ENCODE measurements around the gene MFSD12. TPM values are rescaled to one million over a fixed set of nuclear protein-coding genes. Genes with fewer than 3 reads are reported as not detected.

The MFSD12 gene
- total and polyA plus RNA-seq, 4 donors: 9.4 to 43.6 (median 24.6) TPM

DNA sequence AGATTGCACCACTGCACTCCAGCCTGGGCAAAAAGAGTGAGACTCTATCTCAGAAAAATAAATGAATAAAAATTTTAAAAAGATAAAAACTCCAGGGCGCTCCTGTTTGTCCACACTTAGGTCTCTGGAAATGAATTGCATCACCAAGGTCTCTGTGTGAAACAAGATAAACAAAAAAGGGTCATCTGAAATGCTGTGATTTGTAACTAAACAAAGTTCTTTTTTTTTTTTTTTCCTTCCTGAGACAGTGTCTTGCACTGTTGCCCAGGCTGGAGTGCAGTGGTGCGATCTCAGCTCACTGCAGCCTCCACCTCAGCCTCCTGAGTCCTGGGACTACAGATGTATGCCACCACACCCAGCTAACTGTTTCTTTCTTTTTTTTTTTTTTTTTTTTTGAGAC lies 39.7 kb downstream of the MFSD12 start:
- Histone ChIP-seq H3K9me3 (ENCODE audit: control insufficient read depth in 4 of 4, low read length in 3 of 4) (no peaks in the 10 kb centered on the region), H3K9ac (ENCODE audit: low read depth in 1 of 2, low read length in 2 of 2) (no peak overlapping the region), H3K36me3 (ENCODE audit: control insufficient read depth in 4 of 4, insufficient read depth in 3 of 4, low read depth in 1 of 4, low read length in 3 of 4) (peaks cover 0 to 3% (median 1%) of the 10 kb centered on the region in 4 donors), H3K27me3 (ENCODE audit: control insufficient read depth in 4 of 4, insufficient read depth in 4 of 4, low read length in 3 of 4) (no peaks in the 10 kb centered on the region), H3K4me3 (ENCODE audit: low read depth in 1 of 3, low read length in 3 of 3) (no peak overlapping the region), H3K4me1 (ENCODE audit: control insufficient read depth in 4 of 4, insufficient read depth in 4 of 4, low read length in 3 of 4) (peaks cover 18 to 47% (median 35%) of the 10 kb centered on the region in 4 donors), H3K27ac (ENCODE audit: low read depth in 1 of 2, low read length in 2 of 2) (peak overlapping the region; percentile 52 to 63)
- TF ChIP-seq HNF4A (conservative IDR thresholded peaks at IDR 0.05) (peak; percentile 41 to 65), REST (IDR thresholded peaks at IDR 0.05) (peak; percentile 32), FOXA2 (IDR thresholded peaks at IDR 0.05) (peak; percentile 14), RXRA (IDR thresholded peaks at IDR 0.05) (peak; percentile 14 to 59), ATF3 (IDR thresholded peaks at IDR 0.05) (no peak)
- DNase-seq (ENCODE audit: low spot score): no peak
- WGBS: 27% methylated on average over 2 of the region's 2 CpGs

- WGBS: 31% methylated on average over 15 of the region's 15 CpGs
- H3K9ac ChIP-seq (ENCODE audit: low read depth in 1 of 2, low read length in 2 of 2): no peak overlapping the region
- H3K27ac ChIP-seq (ENCODE audit: low read depth in 1 of 2, low read length in 2 of 2): peak overlapping the region; percentile 52 to 63
- peaks cover 0 to 3% (median 1%) of the 10 kb centered on the region in 4 donors for H3K36me3 ChIP-seq (ENCODE audit: control insufficient read depth in 4 of 4, insufficient read depth in 3 of 4, low read depth in 1 of 4, low read length in 3 of 4)
- DNase-seq (ENCODE audit: low spot score): no peak
- TF ChIP-seq TAF1 (conservative IDR thresholded peaks at IDR 0.05) (no peak), SP1 (IDR thresholded peaks at IDR 0.05) (peak; percentile 60), JUND (IDR thresholded peaks at IDR 0.05) (peak in 1 of 2 donors; percentile 13), FOXA1 (IDR thresholded peaks at IDR 0.05) (peak; percentile 81), YY1 (IDR thresholded peaks at IDR 0.05) (peak; percentile 57), GABPA (IDR thresholded peaks at IDR 0.05 in 1 of 2, conservative IDR thresholded peaks at IDR 0.05 in 1 of 2) (no peak), EGR1 (IDR thresholded peaks at IDR 0.05; ENCODE audit: low read depth in 2 of 2) (no peak), RXRA (IDR thresholded peaks at IDR 0.05) (peak; percentile 18 to 82), RAD21 (IDR thresholded peaks at IDR 0.05) (no peak), HNF4A (conservative IDR thresholded peaks at IDR 0.05) (peak in 1 of 2 donors; percentile 59), REST (IDR thresholded peaks at IDR 0.05) (no peak), HNF4G (IDR thresholded peaks at IDR 0.05) (no peak), FOXA2 (IDR thresholded peaks at IDR 0.05) (peak; percentile 93), NR2F2 (IDR thresholded peaks at IDR 0.05) (no peak), ATF3 (IDR thresholded peaks at IDR 0.05) (no peak)
- TF ChIP-seq, protein P1, sequence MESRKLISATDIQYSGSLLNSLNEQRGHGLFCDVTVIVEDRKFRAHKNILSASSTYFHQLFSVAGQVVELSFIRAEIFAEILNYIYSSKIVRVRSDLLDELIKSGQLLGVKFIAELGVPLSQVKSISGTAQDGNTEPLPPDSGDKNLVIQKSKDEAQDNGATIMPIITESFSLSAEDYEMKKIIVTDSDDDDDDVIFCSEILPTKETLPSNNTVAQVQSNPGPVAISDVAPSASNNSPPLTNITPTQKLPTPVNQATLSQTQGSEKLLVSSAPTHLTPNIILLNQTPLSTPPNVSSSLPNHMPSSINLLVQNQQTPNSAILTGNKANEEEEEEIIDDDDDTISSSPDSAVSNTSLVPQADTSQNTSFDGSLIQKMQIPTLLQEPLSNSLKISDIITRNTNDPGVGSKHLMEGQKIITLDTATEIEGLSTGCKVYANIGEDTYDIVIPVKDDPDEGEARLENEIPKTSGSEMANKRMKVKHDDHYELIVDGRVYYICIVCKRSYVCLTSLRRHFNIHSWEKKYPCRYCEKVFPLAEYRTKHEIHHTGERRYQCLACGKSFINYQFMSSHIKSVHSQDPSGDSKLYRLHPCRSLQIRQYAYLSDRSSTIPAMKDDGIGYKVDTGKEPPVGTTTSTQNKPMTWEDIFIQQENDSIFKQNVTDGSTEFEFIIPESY (IDR thresholded peaks at IDR 0.05): no peak
- TF ChIP-seq, protein P2, sequence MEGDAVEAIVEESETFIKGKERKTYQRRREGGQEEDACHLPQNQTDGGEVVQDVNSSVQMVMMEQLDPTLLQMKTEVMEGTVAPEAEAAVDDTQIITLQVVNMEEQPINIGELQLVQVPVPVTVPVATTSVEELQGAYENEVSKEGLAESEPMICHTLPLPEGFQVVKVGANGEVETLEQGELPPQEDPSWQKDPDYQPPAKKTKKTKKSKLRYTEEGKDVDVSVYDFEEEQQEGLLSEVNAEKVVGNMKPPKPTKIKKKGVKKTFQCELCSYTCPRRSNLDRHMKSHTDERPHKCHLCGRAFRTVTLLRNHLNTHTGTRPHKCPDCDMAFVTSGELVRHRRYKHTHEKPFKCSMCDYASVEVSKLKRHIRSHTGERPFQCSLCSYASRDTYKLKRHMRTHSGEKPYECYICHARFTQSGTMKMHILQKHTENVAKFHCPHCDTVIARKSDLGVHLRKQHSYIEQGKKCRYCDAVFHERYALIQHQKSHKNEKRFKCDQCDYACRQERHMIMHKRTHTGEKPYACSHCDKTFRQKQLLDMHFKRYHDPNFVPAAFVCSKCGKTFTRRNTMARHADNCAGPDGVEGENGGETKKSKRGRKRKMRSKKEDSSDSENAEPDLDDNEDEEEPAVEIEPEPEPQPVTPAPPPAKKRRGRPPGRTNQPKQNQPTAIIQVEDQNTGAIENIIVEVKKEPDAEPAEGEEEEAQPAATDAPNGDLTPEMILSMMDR (IDR thresholded peaks at IDR 0.05; ENCODE audit: low read depth, low read length, missing input control): no peak
- TF ChIP-seq, protein P3, sequence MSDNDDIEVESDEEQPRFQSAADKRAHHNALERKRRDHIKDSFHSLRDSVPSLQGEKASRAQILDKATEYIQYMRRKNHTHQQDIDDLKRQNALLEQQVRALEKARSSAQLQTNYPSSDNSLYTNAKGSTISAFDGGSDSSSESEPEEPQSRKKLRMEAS (IDR thresholded peaks at IDR 0.05): no peak
- H3K4me1 ChIP-seq (ENCODE audit: control insufficient read depth in 4 of 4, insufficient read depth in 4 of 4, low read length in 3 of 4): peaks cover 23 to 56% (median 44%) of the 10 kb centered on the region in 4 donors
- no peaks in the 10 kb centered on the region for H3K27me3 ChIP-seq (ENCODE audit: control insufficient read depth in 4 of 4, insufficient read depth in 4 of 4, low read length in 3 of 4)
- no peaks in the 10 kb centered on the region for H3K9me3 ChIP-seq (ENCODE audit: control insufficient read depth in 4 of 4, low read length in 3 of 4)
- no peak overlapping the region for H3K4me3 ChIP-seq (ENCODE audit: low read depth in 1 of 3, low read length in 3 of 3)
These were observed 40.6 kb downstream of the MFSD12 start for GRCh38 chr19:3516675-3517207.

All from liver (tissue), 9 donors.